Esophagus squamous epithelium (tissue), 4 donors: Measurements from ENCODE around the gene TMEM19.

Source experiments
- POLR2A ChIP-seq, 4 donors: fragments of 450-650 bp; IDR thresholded peaks; one replicate each; pipeline ENCODE4 v1.6.1; 2017; ENCODE audit warnings: antibody characterized with exemption in 4 of 4, mild to moderate bottlenecking in 4 of 4, moderate library complexity in 3 of 4
- TF ChIP-seq, protein P1 (sequence below), 6 experiments: fragments of 450-650 bp in 4 of 6; fragments of 200-600 bp in 2 of 6; sonication (generic) in 2 of 6; IDR thresholded peaks; one replicate each; pipeline ENCODE4 v1.5.1; 2016 to 2019; ENCODE audit warnings: antibody characterized with exemption in 6 of 6, mild to moderate bottlenecking in 4 of 6, moderate library complexity in 4 of 6

DNA sequence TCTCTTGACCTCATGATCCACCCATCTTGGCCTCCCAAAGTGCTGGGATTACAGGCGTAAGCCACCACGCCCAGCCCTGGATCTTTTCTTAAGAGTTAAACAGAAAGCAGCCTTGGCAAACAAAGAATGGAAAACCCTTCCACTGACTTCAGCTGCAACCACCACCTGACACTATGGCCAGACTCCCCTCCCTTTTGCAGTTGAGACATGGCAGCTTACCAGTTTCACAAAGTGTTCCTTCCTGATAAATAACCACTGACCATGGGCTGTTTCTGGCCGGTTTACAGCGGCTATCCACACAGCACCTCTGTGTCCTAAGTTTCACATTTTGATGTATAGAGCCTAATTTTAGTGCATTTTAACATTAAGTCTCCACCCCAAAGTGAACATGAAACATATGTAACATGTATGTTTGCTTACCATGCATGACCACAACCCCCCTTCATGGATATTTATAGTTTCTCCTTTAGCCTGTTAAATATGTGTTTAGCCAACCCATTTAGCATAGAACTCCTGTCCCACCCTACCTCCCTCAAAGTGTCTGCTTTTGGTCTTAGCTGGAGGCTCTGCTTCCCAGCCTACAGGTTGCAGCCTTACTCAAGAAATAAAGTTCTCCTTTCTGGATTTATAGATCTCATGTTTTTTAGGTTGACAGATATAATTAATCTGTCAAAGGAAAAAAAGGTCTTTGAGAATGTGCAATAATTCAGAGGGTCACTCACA, 36.1 kb downstream of the TMEM19 start:
- TF ChIP-seq, protein P1, sequence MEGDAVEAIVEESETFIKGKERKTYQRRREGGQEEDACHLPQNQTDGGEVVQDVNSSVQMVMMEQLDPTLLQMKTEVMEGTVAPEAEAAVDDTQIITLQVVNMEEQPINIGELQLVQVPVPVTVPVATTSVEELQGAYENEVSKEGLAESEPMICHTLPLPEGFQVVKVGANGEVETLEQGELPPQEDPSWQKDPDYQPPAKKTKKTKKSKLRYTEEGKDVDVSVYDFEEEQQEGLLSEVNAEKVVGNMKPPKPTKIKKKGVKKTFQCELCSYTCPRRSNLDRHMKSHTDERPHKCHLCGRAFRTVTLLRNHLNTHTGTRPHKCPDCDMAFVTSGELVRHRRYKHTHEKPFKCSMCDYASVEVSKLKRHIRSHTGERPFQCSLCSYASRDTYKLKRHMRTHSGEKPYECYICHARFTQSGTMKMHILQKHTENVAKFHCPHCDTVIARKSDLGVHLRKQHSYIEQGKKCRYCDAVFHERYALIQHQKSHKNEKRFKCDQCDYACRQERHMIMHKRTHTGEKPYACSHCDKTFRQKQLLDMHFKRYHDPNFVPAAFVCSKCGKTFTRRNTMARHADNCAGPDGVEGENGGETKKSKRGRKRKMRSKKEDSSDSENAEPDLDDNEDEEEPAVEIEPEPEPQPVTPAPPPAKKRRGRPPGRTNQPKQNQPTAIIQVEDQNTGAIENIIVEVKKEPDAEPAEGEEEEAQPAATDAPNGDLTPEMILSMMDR (IDR thresholded peaks at IDR 0.05), result no peak
- no peak for TF ChIP-seq POLR2A (IDR thresholded peaks at IDR 0.05)
